Hematopoietic multipotent progenitor cell treated with erythropoietin and hydrocortisone succinate and interleukin-3 and kit ligand, for 15 days (in vitro differentiated cells): ENCODE results near the gene AAGAB.

Experiments used
- DNase-seq: peaks from one replicate; pipeline ENCODE4 v3.0.0-alpha.2; 2015; ENCODE audit warnings: low spot score

Gene AAGAB

DNA sequence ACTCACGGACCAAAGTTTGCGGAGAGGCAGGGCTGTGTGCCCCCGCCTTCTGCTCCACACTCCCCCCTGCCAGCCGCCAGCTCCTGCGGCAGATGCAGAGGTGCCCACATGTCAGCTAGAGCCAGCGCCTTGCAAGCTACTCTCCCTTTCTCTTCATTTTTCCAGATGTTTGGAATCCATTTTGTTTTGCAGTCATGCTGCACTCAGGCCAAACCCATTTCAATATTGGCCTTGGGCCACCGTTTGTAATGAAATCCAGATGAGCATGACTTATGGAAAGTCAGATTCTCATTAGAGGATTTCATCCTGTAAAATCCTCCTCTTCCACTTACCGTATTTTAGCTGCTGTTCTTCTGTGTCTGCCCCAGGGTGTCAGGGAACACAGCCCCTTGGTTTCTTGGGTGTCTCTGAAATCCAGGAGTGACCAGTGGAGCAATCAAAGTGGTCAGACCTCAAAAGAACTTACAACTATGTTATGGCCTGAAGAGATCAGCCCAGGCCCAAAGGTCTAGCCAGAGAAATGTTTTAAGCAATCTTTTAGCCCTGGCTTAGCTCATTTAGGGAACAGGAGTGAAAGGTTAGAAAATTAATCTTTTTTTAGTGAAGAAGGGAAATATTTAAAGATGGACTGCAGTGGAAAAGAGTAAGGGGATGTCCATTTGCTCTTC is 65.8 kb downstream of the AAGAB start:
- no peak for DNase-seq

DNA sequence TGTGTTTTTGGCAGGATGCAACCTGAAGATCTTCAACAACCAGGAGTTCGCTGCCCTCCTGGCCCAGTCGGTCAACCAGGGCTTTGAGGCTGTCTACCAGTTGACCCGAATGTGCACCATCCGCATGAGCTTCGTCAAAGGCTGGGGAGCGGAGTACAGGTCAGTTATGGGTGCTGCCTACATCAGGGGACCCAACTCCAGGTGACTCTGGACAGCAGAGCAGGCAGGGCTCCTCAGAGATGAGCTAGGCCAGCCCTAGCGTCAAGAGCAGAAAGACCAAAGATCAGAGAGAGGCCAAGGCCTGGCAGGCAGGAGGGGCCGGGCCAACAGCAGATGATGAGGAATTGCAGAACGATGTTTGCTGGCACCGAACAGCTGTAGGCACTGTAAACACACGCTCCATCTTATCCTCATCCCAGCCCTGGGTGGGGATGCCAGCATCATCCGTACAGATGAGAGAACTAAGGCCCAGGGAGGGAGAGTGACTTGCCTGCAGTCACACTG is 67.1 kb downstream of the AAGAB start:
- DNase-seq = no peak

DNA sequence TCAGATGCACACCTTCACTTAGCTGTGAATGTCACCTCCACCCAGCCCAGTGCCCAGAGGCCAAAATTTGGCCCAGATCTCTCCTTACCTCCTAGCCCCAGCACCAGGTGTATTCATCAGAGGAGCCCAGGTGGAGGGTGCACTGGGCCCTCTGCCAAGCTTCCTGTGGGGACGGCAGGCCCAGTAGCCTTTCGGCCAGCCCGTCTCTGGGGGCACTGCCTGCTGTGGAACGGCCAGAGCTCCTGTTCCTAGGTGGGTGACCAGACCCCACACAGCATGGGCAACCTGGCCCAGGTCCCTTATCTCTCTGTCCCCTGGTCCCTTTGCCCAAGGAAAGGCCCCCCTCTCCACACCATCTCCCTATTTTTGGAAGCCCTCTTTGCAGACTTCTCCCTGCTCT is 67.8 kb downstream of the AAGAB start:
- no peak for DNase-seq

DNA sequence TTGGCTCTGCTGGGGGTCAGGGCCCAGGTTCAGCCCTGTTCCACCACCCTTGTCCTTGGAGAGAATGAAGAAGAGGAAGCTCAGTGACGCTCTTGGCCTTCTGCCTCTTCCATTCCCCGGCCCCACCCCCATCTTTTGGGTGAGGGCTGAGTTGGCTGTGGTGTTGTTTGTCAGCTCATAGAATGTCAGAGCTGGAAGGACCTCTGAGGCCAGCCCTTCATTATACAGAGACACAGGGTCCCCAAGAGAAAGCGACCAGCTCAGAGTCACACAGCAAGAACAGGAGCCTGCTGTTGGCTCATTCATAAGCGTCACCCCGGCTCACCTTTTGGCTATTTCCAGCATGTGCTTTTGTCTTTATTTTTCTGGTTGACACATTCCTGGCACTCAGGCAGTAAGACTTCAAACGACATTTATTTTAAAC is 68.2 kb downstream of the AAGAB start:
- no peak for DNase-seq

DNA sequence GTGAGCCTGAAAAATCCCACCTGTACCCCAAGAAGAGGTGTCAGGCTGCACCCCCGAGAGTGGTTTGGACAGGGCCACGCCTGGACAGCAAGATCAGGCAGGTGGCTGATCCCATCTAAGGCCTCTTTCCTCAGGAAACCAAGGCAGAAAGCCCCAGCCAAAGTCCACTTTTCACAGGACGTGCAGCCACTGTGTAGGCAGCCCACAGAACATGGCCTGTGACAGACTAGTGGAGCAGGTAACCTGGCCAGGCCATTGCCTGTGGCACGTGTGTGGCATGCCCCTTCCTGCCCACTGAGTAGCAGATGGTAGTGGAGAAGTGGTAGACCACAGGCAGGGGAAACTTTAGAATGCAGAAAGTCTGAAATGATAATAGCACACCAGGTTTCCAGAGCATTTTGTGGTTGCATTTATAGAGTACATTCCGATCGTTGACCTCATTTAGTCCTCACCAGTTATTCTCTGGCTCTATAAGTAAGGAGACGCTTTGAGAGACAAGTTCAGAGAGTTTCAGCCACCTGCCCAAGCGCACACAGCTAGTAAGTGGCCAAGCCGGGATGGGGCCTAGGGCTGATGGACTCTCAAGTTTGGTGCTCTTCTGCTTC is 68.7 kb downstream of the AAGAB start:
- no peak for DNase-seq

DNA sequence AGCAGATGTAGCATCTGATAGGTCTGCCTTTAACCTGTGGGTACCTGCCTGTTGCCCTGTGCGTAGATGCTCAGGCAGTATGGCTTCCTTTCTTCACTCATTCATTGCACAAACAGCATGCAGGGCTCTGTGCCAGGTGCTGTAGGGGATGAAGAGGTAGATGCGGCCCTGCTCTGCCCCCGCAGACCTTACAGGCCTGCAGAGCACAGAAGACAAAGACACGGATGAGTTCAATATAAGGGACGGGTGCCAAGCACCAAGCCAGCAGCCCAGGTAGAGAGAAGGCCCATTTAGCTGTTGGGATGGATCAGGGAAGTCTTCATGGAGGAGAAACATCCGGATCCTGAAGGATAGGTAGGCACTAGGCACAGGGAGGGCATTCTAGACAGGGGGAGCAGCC is 69.4 kb downstream of the AAGAB start:
- DNase-seq = no peak

DNA sequence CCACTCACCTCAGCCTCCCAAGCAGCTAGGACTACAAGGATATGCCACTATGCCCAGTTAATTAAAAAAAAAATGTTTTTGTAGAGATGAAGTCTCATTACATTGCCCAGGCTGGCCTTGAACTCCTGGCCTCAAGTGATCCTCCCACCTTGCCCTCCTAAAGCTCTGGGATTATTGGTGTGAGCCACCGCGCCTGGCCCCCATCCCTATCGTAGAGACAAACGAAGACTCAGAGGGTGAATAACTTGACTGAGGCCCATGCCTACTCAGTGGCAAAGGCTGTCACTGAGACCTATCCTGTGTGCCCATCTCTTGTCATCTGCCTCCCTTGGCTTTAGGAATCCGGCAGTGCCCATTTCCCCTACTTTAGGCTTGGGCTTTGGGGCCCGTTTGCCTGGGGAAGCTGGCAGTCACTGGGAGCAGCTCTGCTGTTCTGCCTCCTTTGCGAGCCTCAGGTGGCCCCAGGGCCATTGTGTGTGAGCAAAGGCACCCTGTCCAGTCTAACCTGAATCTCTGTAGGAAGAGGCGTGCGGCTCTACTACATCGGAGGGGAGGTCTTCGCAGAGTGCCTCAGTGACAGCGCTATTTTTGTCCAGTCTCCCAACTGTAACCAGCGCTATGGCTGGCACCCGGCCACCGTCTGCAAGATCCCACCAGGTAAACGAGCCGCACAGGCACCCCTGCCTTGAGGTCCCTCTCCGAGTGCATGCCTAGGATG is 70.1 kb downstream of the AAGAB start:
- DNase-seq = no peak

DNA sequence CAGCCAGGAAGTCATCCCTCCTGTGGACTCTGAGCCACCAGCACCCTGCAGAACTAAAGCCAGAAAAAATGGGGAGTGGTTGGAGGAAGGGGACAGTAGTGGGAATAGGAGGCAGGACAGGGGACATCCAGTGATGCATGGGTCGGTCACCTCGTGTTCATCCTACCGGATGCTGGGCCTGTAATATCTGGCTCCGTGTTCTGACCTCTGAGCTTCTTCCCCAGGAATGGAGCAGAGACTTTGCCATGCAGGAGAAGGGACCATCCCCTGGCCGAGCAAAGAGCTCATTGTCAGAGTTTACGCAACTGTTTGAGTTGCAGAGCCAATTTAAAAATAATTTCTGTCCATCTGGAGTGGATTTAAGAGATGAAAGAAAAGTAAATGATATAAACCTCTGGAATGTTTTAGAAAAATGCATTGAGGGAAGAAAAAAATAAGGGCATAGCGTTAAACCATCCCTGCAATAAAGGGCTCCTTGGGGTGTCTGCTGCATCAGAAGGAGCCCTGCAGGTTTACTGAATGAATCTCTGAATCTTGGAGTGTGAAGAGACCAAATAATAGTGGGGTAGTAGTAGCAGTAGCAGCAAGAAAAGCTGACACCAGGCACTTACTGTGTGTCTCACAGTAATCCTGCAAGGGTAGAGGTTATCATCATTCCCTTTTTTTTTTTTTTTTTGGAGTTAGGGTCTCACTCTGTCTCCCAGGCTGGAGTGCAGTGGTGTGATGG is 70.9 kb downstream of the AAGAB start:
- no peak for DNase-seq

DNA sequence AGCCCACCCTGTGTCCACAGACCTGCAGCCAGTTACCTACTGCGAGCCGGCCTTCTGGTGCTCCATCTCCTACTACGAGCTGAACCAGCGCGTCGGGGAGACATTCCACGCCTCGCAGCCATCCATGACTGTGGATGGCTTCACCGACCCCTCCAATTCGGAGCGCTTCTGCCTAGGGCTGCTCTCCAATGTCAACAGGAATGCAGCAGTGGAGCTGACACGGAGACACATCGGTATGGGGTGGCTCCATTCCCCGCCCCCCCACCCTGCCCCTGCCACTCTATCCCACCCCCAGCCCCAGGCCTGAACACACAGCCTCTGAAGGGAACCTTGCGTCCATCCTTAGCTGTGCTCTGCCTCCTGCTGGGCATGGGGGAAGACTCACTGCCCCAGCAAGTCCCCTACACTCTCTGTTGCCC is 73.2 kb downstream of the AAGAB start:
- DNase-seq = no peak

DNA sequence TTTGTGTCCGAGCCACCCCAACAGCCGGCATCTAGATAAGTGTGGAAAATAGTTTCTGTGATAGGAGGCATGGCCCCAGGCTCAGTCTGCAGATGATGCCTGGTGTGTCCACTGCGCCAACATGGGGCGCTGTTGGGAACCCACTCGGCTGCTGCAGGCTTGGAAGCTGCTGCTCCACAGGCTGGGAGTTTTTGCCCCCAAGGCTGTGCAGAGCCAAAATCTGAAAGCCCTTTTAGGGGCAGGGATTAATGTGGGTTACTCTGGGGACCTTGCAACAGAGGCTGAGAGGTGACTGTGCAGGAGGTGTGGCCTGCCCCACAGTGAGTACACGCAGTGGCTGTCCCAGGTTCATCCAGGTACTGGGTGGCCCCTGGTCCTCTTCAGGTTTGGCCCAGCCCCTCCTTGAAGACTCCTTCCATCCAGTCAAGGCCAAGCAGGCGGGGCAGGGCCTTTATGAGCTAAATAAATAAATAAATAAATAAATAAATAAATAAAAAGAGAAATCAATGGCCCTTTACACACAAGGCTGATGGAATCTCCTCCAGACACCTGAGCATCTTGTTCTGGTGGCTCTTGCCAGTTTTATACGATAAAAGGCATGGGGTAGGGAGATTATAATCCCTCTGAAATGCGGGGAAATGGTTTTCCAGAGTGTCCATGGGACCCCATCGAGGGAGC is 73.8 kb downstream of the AAGAB start:
- DNase-seq = no peak

DNA sequence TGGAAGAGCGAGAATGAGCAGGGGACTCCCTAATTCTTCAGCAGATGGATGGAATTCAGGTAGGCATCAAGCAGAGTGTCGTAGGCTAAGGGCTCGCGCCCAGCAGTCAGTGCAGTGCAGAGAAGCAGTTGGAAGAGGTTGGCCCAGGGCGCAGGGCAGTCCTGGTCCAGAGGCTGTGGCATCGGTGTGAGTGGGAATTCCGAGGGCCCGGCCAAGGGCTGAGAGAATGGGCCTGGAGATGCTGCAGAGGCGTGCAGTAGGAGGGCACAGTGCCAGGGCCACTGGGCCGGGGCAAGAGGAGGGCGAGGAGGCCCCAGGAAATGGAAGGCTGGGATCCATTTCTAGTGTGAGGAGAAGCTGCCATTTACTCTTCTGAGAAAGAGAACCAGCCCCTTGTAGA is 74.4 kb downstream of the AAGAB start:
- no peak for DNase-seq

DNA sequence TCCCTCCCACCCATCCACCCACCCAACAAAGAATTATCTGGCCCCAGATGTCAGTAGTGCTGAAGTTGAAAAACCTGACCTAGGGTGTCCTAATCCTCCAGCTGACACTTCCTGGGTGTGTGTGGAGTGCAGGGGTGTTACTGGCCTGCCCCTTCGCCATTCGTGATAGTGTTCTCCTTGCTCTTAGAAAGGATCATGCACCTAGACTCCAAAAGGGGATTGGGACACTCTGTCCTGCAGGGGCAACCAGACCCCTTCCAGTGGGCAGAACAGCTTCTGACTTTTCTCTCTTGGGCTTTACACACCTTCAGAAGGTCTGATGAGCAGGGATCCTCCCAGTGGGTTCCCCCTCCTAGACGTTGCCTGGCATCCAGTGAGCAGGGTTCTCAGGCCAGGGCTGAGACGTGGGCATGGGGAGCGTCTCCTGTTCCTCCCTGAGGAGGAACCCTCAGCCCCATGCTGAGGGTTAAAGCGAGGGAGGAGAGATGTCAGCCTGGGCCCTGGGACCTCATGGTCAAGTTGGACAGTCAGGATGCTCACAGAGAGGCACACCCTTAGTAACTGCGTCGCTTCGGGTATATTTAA is 75.0 kb downstream of the AAGAB start:
- DNase-seq = no peak

DNA sequence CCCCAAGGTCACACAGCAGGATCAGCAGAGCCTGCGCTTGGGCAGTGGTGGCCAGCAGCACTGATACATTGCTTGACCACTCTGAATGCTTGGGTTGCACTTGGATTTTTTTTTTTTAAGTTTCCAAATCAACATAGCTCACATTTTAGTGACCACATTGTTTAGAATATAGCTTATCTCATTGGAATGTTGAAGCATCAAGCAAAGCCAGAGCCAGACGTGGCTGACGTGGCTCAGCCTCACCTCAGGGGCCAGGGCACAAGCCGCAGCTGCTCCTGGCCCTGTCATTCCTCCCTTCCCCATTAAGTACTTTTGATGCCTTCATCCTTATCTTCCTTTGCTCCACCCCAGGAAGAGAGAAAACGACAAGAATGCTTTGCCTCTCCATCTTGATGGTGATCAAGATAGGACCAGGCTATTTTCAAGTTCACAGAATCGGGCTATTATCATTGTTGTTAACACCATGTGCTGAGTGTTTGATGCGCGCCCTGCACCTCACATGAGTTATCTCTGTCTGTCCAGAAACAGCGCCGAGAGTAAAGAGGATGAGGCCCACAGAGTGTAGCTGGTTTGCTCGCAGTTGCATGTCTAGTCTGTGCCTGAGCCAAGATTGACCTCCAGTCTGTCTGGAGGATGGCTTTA is 75.8 kb downstream of the AAGAB start:
- no peak for DNase-seq

DNA sequence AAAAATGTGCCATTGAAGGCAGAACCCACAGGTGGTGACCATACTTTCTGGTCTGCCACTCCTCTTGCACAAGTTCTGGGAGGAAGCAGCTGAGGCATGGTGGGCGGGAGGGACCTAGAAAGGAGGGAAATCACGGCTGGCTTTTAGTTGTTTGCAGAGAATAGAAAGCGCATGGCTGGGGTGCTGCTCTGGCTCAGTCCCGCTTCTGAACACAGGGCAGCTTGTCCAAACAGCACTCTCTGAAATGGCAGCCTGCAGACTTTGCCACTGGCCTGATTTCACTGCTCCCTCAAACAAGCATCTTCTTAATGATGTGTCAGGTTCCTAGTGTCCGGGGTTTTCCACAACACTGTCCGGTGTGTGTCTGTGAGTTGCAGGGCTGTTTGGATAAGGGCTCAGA is 76.7 kb downstream of the AAGAB start:
- DNase-seq = no peak

DNA sequence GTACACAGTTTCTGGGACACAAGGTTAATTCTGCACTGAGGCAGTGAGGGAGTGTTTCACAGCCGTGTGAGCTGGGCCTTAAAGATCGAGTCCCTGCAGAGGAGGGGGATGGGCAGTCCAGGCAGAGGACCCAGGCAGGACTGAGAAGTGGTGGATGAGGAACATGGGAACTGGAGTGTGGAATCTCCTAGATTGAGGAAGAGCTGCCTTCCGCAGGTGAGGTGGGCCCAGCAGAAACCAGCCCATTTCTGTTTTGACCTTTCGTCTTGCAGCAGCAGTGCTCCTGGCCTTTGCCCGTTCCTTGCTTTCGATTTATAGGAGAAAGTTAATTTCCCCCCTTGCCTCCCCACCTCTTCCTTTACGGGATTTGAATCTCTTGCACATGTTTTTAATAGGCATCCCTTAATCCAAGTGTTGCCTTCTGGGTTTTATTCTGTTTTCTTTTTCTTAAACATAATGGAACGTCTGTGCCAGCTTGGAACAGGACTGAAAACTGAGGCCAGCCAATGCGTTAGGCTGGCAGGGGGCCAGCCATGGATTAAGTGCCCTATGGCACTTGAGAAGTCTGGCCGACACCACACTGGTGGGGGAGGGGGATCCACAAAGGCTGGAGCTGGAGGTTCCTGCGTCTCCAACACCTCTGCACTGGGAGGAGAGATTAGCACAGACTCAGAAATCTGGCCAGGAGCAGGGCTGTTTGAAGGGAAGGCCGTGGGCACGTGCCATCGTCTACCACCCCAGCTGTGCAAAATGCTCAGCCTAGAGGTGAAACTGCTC is 78.1 kb downstream of the AAGAB start:
- no peak for DNase-seq

DNA sequence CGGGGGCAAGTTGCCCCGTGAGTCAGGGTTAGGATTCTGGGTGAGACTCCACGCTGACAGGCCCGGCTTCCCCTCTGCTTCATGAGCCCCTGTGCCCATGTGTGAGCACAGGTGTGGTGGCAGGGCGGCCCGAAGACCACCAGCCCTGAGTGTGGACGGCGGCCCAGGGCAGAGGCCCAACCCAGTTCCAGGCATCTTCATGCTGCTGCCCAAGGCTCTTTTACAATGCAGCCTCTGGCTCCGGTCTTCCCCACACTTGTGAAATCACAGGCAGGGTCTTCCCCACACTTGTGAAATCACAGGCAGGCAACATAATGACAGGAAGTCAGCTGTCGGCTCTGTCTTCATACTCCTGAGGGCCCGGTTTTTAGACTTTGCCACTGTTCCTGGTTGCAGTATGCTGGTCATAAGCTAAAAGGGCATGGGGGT is 78.8 kb downstream of the AAGAB start:
- DNase-seq = no peak

DNA sequence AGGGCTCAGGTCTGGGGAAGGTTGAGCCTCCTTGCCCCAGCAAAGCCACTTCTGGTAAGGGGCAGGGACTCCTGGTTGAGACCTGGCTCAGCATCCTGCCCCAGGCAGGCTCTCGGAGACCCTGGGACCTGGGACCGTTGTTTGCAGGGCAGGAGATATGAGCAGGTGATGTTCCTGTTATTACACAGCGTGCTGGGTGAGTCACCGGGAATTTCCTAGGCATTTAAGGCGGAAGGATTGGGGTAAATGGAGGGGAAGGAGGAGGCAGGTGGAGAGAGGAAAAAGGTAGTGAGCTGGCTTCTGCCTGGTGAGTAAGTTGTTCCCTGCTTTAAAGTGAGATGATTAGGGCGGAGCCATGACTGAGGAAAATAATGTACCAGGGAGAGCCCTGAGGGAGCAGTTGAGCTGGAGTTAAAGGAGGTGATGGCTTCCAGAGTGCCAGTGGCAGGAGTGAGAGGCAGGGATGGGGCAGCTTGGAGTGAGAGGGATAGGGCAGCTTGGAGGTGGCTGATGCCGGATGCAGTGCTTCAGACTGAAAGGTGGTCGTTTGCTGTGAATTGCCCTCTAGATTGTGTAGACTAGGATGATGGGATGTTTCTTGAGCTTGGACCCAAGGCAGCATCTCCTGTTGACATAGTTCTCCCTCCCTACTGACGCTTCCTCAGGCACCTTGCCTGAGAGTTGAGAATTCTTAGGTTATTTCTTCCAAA is 79.4 kb downstream of the AAGAB start:
- no peak for DNase-seq

DNA sequence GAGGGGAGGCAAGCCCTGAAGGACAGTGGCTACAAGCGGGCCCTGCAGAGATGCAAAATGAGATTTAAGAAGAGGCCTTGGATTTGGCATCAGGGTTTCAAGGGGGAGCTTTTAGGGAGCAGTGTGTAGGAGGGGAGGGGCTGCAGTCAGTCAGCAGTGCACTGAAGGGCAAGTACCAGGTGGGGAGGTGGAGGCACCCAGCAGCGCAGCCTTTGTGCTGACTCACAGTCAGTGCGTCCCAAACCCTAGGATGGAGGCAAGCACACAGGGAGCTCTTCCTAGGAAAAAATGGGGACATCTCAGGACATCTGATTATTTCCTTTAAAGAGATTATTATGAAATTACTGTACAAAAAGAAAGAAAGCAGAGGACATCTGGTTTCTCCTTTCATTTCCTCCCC is 80.0 kb downstream of the AAGAB start:
- DNase-seq = no peak

DNA sequence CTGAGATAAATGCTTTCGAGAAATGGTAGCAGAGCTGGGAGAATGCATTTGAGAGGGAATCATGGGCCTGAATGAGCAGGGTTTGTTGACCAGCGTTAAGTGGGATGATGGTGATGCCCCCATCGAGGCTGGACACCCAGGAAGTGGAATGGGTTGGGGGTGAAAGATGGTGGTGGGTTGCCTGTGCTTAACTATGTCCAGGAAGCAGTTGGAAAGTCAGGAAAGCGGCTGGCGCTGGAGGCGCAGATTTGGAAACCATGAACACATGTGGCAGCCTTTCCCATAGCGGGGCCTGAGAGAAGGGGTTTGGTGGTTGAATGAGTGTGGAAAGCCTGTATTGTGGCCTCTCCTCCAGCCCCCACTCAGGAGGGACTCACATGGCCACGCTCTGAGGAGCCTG is 80.7 kb downstream of the AAGAB start:
- DNase-seq = no peak

DNA sequence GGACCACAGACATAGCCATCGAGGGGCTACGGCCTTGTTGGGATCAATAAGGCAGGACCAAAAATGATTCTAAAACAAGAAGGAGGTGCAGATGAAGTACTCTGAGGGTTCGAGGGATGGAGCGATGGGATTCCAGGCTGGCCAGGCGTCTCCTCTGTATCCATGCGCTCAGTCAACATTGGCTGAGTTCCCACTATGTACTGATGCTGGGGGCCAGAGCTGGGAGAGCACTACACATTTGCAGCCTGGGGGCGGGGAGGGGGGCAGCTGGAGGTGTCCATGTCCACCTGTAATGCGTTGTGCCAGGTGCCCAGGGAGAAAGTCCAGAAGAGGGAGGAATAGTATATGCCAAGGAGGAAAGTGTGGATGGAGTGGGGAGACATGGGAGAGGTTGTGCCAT is 81.5 kb downstream of the AAGAB start:
- DNase-seq = no peak
